Type B pancreatic cell (in vitro differentiated cells): ENCODE results near the gene TRIAP1. TPM values are rescaled to one million over a fixed set of nuclear protein-coding genes. Genes with fewer than 3 reads are reported as not detected.

Experiments
- DNase-seq: peaks from one replicate; pipeline ENCODE4 v3.0.0; 2021; ENCODE audit warnings: mixed read lengths; ENCODE audit not compliant: unreplicated experiment; ENCODE audit errors: extremely low spot score
- H3K27ac Mint-ChIP-seq: 2 replicates; pipeline ENCODE4 v1.8.0; 2021; ENCODE audit warnings: mild to moderate bottlenecking, mixed read lengths
- H3K27me3 Mint-ChIP-seq: 2 replicates; pipeline ENCODE4 v1.8.0; 2021; ENCODE audit warnings: mixed read lengths
- H3K36me3 Mint-ChIP-seq: 2 replicates; pipeline ENCODE4 v1.8.0; 2021; ENCODE audit warnings: mixed read lengths
- H3K4me1 Mint-ChIP-seq: one replicate; pipeline ENCODE4 v1.8.0; 2021; ENCODE audit warnings: mixed read lengths; ENCODE audit not compliant: unreplicated experiment
- H3K4me3 Mint-ChIP-seq: 2 replicates; pipeline ENCODE4 v1.8.0; 2021; ENCODE audit warnings: mild to moderate bottlenecking, mixed read lengths
- H3K9me3 Mint-ChIP-seq: 2 replicates; pipeline ENCODE4 v1.8.0; 2021; ENCODE audit warnings: mixed read lengths
- CTCF ChIP-seq: fragments of 200-600 bp; sonication (generic); conservative IDR thresholded peaks from 2 replicates; pipeline ENCODE4 v1.5.0; 2021; ENCODE audit warnings: antibody characterized with exemption, mild to moderate bottlenecking
- total RNA-seq: library from RNA; stranded (reverse); gene quantifications from 2 replicates; pipeline ENCODE4 v1.2.1, GENCODE V29; 2021; ENCODE audit warnings: low replicate concordance

TRIAP1 gene
- total RNA-seq, 1 donor from 2014 or later, result 46.6 TPM

DNA sequence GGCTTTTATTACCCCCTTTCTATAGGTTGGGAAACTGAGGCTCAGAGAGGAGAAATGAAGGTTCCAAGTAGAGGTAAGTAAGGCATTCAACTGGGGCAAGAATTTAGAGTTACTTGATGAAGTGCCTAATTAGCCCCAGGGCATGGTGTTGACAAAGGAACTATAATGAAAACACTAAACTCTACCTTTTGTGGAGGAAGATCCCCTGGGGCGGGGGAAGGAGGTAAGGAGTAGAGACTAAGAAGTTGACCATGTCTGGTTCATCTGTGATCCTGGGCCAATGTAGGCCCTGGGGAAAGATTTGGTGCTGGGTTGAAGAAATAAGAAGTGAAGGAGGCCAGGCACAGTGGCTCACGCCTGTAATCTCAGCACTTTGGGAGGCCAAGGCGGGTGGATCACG is 24.5 kb downstream of the TRIAP1 start:
- Mint-ChIP-seq H3K27me3 (no peaks in the 10 kb centered on the region), H3K4me3 (no peak overlapping the region), H3K27ac (peak overlapping the region; percentile 14), H3K4me1 (no peaks in the 10 kb centered on the region), H3K36me3 (no peaks in the 10 kb centered on the region), H3K9me3 (no peaks in the 10 kb centered on the region)
- no peak for DNase-seq
- no peak for TF ChIP-seq CTCF

DNA sequence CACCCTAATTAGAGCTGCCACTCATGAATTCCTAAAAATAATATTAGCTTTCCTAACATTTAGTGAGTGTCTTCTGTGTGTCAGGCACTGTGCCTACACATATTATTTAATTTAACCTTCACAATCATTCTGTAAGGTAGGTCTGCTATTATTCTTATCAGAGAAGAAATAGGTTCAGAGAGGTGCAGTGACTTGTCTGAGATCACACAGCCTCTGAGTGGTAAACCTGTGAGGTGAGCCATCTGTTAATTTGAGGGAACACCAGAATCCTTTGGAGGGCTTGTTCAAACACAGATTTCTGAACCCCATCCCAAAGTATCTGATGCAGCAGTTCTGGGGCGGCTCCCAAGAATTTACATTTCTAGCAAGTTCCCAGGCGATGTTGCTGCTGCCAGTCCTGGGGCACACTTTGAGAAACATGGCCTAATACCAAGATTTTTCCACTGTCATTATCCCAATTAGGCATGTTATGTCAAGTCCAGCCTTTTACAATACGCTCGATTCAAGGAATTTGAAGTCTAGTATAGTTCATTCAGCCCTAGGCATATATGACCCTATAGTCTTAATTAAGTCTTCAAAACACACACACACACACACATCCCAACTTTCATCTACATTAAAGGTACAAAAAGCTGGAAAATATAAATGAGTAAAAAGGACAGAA is 28.1 kb downstream of the TRIAP1 start:
- peaks cover 12% of the 10 kb centered on the region for H3K4me1 Mint-ChIP-seq
- no peak overlapping the region for H3K27ac Mint-ChIP-seq
- no peak for DNase-seq
- TF ChIP-seq CTCF, result no peak
- no peaks in the 10 kb centered on the region for H3K27me3 Mint-ChIP-seq
- H3K4me3 Mint-ChIP-seq, result no peak overlapping the region
- H3K36me3 Mint-ChIP-seq, result no peaks in the 10 kb centered on the region
- no peaks in the 10 kb centered on the region for H3K9me3 Mint-ChIP-seq

DNA sequence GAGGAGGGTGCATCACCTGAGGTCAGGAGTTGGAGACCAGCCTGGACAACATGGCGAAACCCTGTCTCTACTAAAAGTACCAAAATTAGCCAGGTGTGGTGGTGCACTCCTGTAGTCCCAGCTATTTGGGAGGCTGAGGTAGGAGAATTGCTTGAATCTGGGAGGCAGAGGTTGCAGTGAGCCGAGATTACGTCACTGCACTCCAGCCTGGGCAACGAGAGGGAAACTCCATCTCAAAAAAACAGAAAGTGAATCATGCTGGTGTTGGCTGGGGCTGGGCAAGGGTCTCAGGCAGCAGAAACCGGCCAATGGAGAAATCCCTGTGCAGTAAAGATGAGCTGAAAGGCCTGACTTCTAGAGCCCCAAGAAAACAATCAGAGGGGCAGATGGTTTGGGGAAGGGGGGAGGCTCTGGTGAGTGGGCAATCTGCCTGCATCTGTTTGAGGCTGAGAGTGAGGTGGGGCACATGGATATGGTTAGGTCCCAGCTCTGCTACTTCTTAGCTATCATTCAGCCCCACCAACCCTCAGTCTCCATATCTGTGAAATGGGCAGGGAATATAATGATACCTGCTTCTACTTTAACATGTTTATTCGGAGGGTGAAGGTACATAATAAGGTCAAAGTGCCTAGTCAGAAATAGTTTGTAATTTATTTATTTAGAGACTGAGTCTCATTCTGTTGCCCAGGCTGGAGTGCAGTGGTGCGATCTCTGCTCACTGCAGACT is 29.5 kb downstream of the TRIAP1 start:
- Mint-ChIP-seq H3K4me3 (no peak overlapping the region), H3K4me1 (peaks cover 12% of the 10 kb centered on the region), H3K9me3 (no peaks in the 10 kb centered on the region), H3K36me3 (no peaks in the 10 kb centered on the region), H3K27ac (peak overlapping the region; percentile 18), H3K27me3 (no peaks in the 10 kb centered on the region)
- no peak for TF ChIP-seq CTCF
- DNase-seq, result no peak

DNA sequence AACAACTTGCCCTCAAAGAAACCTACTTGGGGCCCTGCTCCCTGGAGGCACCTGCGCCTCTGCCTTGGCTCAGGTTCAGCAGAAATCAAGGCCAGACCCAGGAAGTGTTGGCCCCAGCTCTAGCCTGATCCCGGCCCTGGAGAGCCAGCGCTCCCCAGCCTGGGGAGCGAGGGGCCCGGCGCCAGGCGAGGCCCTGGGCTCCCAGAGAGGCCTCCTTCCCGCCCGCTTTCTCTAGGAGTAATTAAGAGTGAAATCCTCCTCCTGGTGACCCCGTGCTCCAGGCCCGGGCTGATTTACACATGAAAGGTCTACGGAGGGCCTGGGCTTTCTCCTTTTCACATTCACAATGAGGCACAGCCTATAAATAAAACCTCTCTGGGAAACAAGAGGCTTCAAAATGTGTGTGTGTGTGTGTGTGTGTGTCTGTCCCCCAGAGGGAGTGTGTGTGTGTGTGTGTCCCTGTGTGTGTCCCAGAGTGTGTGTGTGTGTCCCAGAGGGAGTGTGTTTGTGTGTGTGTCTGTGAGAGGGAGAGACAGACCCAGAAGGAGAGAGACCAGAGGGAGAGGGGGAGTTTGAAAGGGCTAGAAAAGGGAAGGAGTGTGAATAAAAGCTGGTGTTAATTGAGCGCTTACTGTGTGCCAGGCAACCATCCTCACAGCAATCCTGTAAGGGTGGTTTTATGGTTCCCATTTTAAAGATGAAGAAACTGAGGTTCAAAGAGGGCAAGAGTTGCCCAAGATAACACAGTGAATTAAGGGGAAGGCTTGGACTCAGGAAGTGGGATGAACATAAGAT is 32.1 kb downstream of the TRIAP1 start:
- no peaks in the 10 kb centered on the region for H3K27me3 Mint-ChIP-seq
- no peak for TF ChIP-seq CTCF

GRCh38 chr12:120412421-120412820 is 33.8 kb downstream of the TRIAP1 start:
- Mint-ChIP-seq H3K27me3 (no peaks in the 10 kb centered on the region), H3K36me3 (no peaks in the 10 kb centered on the region), H3K4me3 (no peak overlapping the region), H3K9me3 (no peaks in the 10 kb centered on the region), H3K4me1 (peaks cover 12% of the 10 kb centered on the region), H3K27ac (no peak overlapping the region)
- TF ChIP-seq CTCF, result no peak
- no peak for DNase-seq

More for the DNA sequence above, 32.1 kb downstream of the TRIAP1 start:
- Mint-ChIP-seq H3K9me3 (no peaks in the 10 kb centered on the region), H3K36me3 (no peaks in the 10 kb centered on the region), H3K4me1 (peaks cover 12% of the 10 kb centered on the region), H3K4me3 (no peak overlapping the region), H3K27ac (peak overlapping the region; percentile 48)
- DNase-seq, result no peak
